CD14-positive monocyte (primary cell): Measurements from ENCODE around the gene HS3ST6. TPM values are rescaled to one million over a fixed set of nuclear protein-coding genes. Genes with fewer than 3 reads are reported as not detected.

ENCODE experiments used
- DNase-seq, 3 donors: peaks; one replicate each; pipeline ENCODE4 v3.0.0-alpha.2; 2011 to 2022
- H2AFZ ChIP-seq: 2 replicates; pipeline ENCODE4 v1.6.0; 2012; ENCODE audit warnings: mild to moderate bottlenecking, low read depth, low read length, inconsistent platforms; ENCODE audit not compliant: insufficient read depth, poor library complexity, severe bottlenecking
- H3K27ac ChIP-seq, 2 donors: 1 replicate in 1 of 2; 2 replicates in 1 of 2; pipeline ENCODE4 v1.5.1; 2012 to 2013; ENCODE audit warnings: low read length in 2 of 2, control low read depth in 1 of 2, inconsistent platforms in 1 of 2, low read depth in 1 of 2, mild to moderate bottlenecking in 1 of 2
- H3K27me3 ChIP-seq, 2 donors: one replicate each; pipeline versions ENCODE4 v1.6.0 to v1.6.1; 2011 to 2013; ENCODE audit warnings: low read length in 2 of 2; ENCODE audit not compliant: control insufficient read depth in 2 of 2, insufficient read depth in 2 of 2
- H3K36me3 ChIP-seq, 2 donors: replicated peaks in 1 of 2; 1 replicate in 1 of 2; 2 replicates in 1 of 2; pipeline versions ENCODE4 v1.5.1 to v1.6.1; 2012 to 2013; ENCODE audit warnings: low read length in 2 of 2, control low read depth in 1 of 2, inconsistent platforms in 1 of 2, mild to moderate bottlenecking in 1 of 2; ENCODE audit not compliant: insufficient read depth in 2 of 2, control insufficient read depth in 1 of 2
- H3K4me1 ChIP-seq, 2 donors: 1 replicate in 1 of 2; 2 replicates in 1 of 2; pipeline versions ENCODE4 v1.5.1 to v1.6.1; 2012 to 2013; ENCODE audit warnings: low read length in 2 of 2, control low read depth in 1 of 2, inconsistent platforms in 1 of 2, mild to moderate bottlenecking in 1 of 2, moderate library complexity in 1 of 2; ENCODE audit not compliant: insufficient read depth in 2 of 2, control insufficient read depth in 1 of 2
- H3K4me2 ChIP-seq: replicated peaks from 2 replicates; pipeline ENCODE3; 2012; ENCODE audit warnings: low read length, moderate library complexity, mild to moderate bottlenecking; ENCODE audit not compliant: poor library complexity, severe bottlenecking; ENCODE audit errors: extremely low read depth
- H3K4me3 ChIP-seq, 3 experiments: fragments of 200-600 bp in 1 of 3; sonication (generic) in 1 of 3; replicated peaks in 1 of 3; 1 replicate in 2 of 3; 2 replicates in 1 of 3; pipeline ENCODE4 v1.5.1; 2011 to 2013; ENCODE audit warnings: low read length in 3 of 3, mild to moderate bottlenecking in 3 of 3, control low read depth in 2 of 3, low read depth in 2 of 3, inconsistent platforms in 1 of 3, moderate library complexity in 1 of 3
- H3K79me2 ChIP-seq: 2 replicates; pipeline ENCODE4 v1.6.0; 2012; ENCODE audit warnings: mild to moderate bottlenecking, control low read depth, inconsistent platforms, low read length, moderate library complexity; ENCODE audit not compliant: insufficient read depth
- H3K9ac ChIP-seq: 2 replicates; pipeline ENCODE4 v1.6.0; 2017; ENCODE audit warnings: low read length, mild to moderate bottlenecking; ENCODE audit not compliant: insufficient read depth, poor library complexity, severe bottlenecking
- H3K9me3 ChIP-seq, 2 donors: replicated peaks in 1 of 2; 1 replicate in 1 of 2; 2 replicates in 1 of 2; pipeline versions ENCODE4 v1.5.1 to v1.6.1; 2012 to 2013; ENCODE audit warnings: low read length in 2 of 2, control low read depth in 1 of 2; ENCODE audit not compliant: control insufficient read depth in 1 of 2, insufficient read depth in 1 of 2
- H4K20me1 ChIP-seq: 2 replicates; pipeline ENCODE4 v1.6.0; 2012; ENCODE audit warnings: mild to moderate bottlenecking, low read length, control low read depth, moderate library complexity; ENCODE audit not compliant: insufficient read depth
- H3K27ac Mint-ChIP-seq, 7 donors: one replicate each; pipeline ENCODE4 v1.8.0; 2020; ENCODE audit warnings: mild to moderate bottlenecking in 7 of 7, mixed read lengths in 7 of 7, moderate library complexity in 6 of 7, inconsistent platforms in 2 of 7
- H3K27me3 Mint-ChIP-seq, 3 donors: one replicate each; pipeline ENCODE4 v1.8.0; 2021 to 2022; ENCODE audit warnings: low read depth in 3 of 3, mild to moderate bottlenecking in 3 of 3, mixed read lengths in 3 of 3, moderate library complexity in 3 of 3, inconsistent platforms in 1 of 3
- H3K36me3 Mint-ChIP-seq, 2 donors: one replicate each; pipeline ENCODE4 v1.8.0; 2020; ENCODE audit warnings: mixed read lengths in 2 of 2, inconsistent platforms in 1 of 2, mild to moderate bottlenecking in 1 of 2
- H3K4me1 Mint-ChIP-seq: one replicate; pipeline ENCODE4 v1.8.0; 2020; ENCODE audit warnings: mild to moderate bottlenecking, mixed read lengths
- H3K4me3 Mint-ChIP-seq, 2 donors: one replicate each; pipeline ENCODE4 v1.8.0; 2020; ENCODE audit warnings: mild to moderate bottlenecking in 2 of 2, mixed read lengths in 2 of 2, moderate library complexity in 1 of 2
- H3K9me3 Mint-ChIP-seq, 7 donors: one replicate each; pipeline ENCODE4 v1.8.0; 2020 to 2022; ENCODE audit warnings: mixed read lengths in 7 of 7, mild to moderate bottlenecking in 6 of 7, moderate library complexity in 6 of 7, inconsistent platforms in 2 of 7
- CTCF ChIP-seq: fragments of 200-600 bp; IDR thresholded peaks from one replicate; pipeline ENCODE4 v1.8.0; 2022; ENCODE audit warnings: antibody characterized with exemption, mild to moderate bottlenecking
- WGBS: methylation state at CpG from one replicate; pipeline ENCODE4 v1.1.5; 2013; ENCODE audit warnings: missing lambda C conversion rate; ENCODE audit not compliant: insufficient coverage; 5-methylcytosine and 5-hydroxymethylcytosine counted together
- intact Hi-C, 2 donors: fragments of 100-400 bp; cut with micrococcal nuclease; formaldehyde crosslinking; loops; one replicate each; pipeline versions ENCODE4 v1.15.0 to v1.15.1; 2023
- polyA plus RNA-seq, 3 donors: library from polyadenylated mRNA; depleted of rRNA in 1 of 3; unstranded in 2 of 3; stranded (reverse) in 1 of 3; fragments of 300-500 nt in 2 of 3; fragments of >200 nt in 1 of 3; fragmentation: Illumina TruSeq in 2 of 3; gene quantifications; 1 replicate in 2 of 3; 2 replicates in 1 of 3; pipeline ENCODE4 v1.2.3, GENCODE V29; 2012 to 2021

HS3ST6 gene
- polyA plus RNA-seq, 3 donors, result not detected

GRCh38 chr16:1944612-1945199, 26.5 kb upstream of the HS3ST6 start:
- Histone ChIP-seq H3K79me2 (peaks cover 34% of the 10 kb centered on the region), H3K9ac (no peak overlapping the region), H2AFZ (no peak overlapping the region), H4K20me1 (peaks cover 25% of the 10 kb centered on the region), H3K27me3 (no peaks in the 10 kb centered on the region), H3K4me3 (no peak overlapping the region), H3K27ac (no peak overlapping the region), H3K4me2 (no peak overlapping the region), H3K36me3 (peaks cover 15 to 18% of the 10 kb centered on the region in 2 donors), H3K9me3 (no peaks in the 10 kb centered on the region), H3K4me1 (peaks cover 36 to 44% of the 10 kb centered on the region in 2 donors)
- Mint-ChIP-seq H3K27me3 (peaks cover 1 to 3% (median 2%) of the 10 kb centered on the region in 3 donors), H3K36me3 (peaks cover 13 to 20% of the 10 kb centered on the region in 2 donors), H3K27ac (no peak overlapping the region), H3K4me3 (peak overlapping the region in 1 of 2 donors; percentile 34), H3K4me1 (peaks cover 35% of the 10 kb centered on the region), H3K9me3 (no peaks in the 10 kb centered on the region)
- 88% methylated on average over 12 of the region's 21 CpGs for WGBS
- intact Hi-C loops, result loop anchor here in 1 of 2 donors (10.0 kb wide), 1 partner anchor 210 kb away; the partner anchor contains the start of gene TRAF7
- no peak for DNase-seq
- no peak for TF ChIP-seq CTCF

GRCh38 chr16:1942810-1943726, 24.9 kb upstream of the HS3ST6 start, which contains the start of gene MSRB1:
Gene MSRB1, minus strand, starts transcription at chr16:1943199. Its CDS starts 43 bp downstream, at chr16:1943156.
- peaks cover 49% of the 10 kb centered on the region for H3K79me2 ChIP-seq
- peak within 1 kb of the TSS; percentile 89 to 91 for H3K4me3 Mint-ChIP-seq

More at GRCh38 chr16:1942810-1943726, 24.9 kb upstream of the HS3ST6 start, which contains the start of gene MSRB1:
- intact Hi-C loops, result loop anchor here in 1 of 2 donors (2.0 to 10.0 kb wide), 3 partner anchors 50 to 212 kb away; partner anchors contain the start of genes NUBP2, SPSB3 and TRAF7
- peak; percentile 98 to 99 (median 98) for DNase-seq
- H3K9ac ChIP-seq, result peak within 1 kb of the TSS; percentile 82
- peak within 1 kb of the TSS; percentile 85 to 95 (median 94) for H3K27ac Mint-ChIP-seq
- H2AFZ ChIP-seq, result peak within 1 kb of the TSS; percentile 87
- H3K27me3 Mint-ChIP-seq, result peaks cover 0 to 3% (median 2%) of the 10 kb centered on the region in 3 donors
- WGBS, result under 1% methylated on average over 55 of the region's 77 CpGs
- peaks cover 27% of the 10 kb centered on the region for H4K20me1 ChIP-seq
- H3K36me3 ChIP-seq, result peaks cover 29 to 31% of the 10 kb centered on the region in 2 donors
- TF ChIP-seq CTCF, result no peak
- peak within 1 kb of the TSS; percentile 100 for H3K4me2 ChIP-seq
- H3K4me3 ChIP-seq, result peak within 1 kb of the TSS; percentile 86 to 99 (median 92)
- peak within 1 kb of the TSS; percentile 83 for H3K27ac ChIP-seq
- H3K36me3 Mint-ChIP-seq, result peaks cover 25 to 36% of the 10 kb centered on the region in 2 donors
- H3K9me3 ChIP-seq, result no peaks in the 10 kb centered on the region
- no peaks in the 10 kb centered on the region for H3K9me3 Mint-ChIP-seq
- peaks cover 51% of the 10 kb centered on the region for H3K4me1 Mint-ChIP-seq
- H3K27me3 ChIP-seq, result no peaks in the 10 kb centered on the region
- peaks cover 53 to 60% of the 10 kb centered on the region in 2 donors for H3K4me1 ChIP-seq
